ENCODE data around the gene EGFR. TPM values are rescaled to one million over a fixed set of nuclear protein-coding genes. Genes with fewer than 3 reads are reported as not detected.
A peak's percentile ranks its signal among the peaks of the same experiment; 100 is the strongest.

EGFR gene
- total RNA-seq, 1 experiment from 2014 or later, result 28.9 TPM

DNA sequence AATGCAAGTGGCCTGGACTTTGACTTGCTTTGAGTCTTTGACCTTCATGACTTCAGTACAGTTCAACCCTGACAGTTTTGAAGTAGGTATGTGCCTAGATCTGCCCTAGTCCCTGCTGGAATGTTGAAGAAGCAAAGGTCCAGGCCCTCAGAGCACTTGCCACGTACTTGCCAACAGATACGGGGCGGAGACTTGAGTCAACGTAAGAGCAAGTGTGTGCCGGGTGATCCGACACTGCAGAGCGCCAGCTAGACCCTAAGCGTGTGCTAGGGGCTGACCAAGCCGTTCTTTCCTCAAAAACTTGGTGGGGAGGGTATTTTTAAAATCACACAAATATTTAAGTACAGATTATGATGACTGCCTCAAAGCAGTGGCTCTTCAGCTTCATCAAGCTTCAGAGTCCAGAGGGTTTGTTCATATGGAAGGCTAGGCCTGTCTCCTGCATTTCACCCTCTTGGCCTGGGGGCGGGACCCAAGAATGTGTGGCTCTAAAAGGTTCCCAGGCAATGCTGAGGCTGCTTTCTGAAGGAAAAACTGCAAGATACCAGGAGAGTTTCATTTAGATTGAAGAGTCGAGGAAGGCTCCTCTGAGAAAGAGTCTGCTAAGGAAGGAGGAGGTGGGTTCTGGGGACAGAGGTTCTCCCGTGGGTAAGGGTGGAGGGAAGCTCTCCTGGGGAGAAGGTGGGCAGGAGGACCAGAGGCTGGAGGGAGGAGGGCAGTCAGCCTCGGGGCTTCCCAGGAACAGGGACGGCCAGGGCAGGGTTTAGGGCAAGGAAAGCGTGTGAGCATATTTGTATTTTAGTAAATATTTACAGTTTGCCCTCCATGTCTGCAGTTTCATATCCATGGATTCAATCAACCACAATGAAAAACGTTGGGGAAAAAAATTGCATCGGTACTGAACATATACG lies 160.3 kb downstream of the EGFR start:
- H3K4me3 ChIP-seq, result no peak overlapping the region
- H3K27me3 ChIP-seq (replicated peaks), result no peaks in the 10 kb centered on the region
- no peak for DNase-seq (ENCODE audit: low read depth in 1 of 2, low spot score in 2 of 2)
- no peaks in the 10 kb centered on the region for H3K9me3 ChIP-seq (replicated peaks)
- H3K27ac ChIP-seq, result no peak overlapping the region
- H3K4me1 ChIP-seq (replicated peaks), result peaks cover 25% of the 10 kb centered on the region
- H3K36me3 ChIP-seq, result peaks cover 68% of the 10 kb centered on the region

DNA sequence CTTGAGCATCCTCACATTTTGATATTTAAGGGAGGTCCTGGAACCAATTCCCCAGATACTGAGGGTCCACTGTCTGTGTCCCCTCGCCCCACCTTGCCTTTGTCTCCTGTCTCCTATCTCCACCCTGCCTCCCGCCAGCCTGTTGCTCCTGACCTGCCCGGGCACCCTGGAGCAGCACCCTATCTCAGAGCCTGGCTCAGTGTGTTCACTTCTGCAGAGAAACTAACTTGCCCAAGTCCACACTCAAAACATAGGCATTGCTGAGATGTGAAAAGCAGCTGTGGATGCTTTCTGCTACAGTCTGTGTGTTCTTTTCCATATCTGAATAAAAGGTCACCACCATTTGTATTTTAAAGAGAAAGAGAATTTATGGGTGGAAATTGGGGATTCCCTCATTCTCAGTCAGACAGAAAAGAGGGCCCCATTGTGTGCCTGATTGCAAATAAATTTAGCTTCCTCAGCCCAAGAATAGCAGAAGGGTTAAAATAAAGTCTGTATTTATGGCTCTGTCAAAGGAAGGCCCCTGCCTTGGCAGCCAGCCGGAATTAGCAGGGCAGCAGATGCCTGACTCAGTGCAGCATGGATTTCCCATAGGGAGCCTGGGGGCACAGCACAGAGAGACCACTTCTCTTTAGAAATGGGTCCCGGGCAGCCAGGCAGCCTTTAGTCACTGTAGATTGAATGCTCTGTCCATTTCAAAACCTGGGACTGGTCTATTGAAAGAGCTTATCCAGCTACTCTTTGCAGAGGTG lies 161.3 kb downstream of the EGFR start:
- DNase-seq (ENCODE audit: low read depth in 1 of 2, low spot score in 2 of 2), result no peak
- Histone ChIP-seq H3K27ac (no peak overlapping the region), H3K4me3 (no peak overlapping the region), H3K9me3 (replicated peaks) (no peaks in the 10 kb centered on the region), H3K27me3 (replicated peaks) (no peaks in the 10 kb centered on the region), H3K4me1 (replicated peaks) (peaks cover 25% of the 10 kb centered on the region), H3K36me3 (peaks cover 67% of the 10 kb centered on the region)

DNA sequence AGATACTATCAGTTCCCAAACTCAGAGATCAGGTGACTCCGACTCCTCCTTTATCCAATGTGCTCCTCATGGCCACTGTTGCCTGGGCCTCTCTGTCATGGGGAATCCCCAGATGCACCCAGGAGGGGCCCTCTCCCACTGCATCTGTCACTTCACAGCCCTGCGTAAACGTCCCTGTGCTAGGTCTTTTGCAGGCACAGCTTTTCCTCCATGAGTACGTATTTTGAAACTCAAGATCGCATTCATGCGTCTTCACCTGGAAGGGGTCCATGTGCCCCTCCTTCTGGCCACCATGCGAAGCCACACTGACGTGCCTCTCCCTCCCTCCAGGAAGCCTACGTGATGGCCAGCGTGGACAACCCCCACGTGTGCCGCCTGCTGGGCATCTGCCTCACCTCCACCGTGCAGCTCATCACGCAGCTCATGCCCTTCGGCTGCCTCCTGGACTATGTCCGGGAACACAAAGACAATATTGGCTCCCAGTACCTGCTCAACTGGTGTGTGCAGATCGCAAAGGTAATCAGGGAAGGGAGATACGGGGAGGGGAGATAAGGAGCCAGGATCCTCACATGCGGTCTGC lies 162.2 kb downstream of the EGFR start:
- no peak for DNase-seq (ENCODE audit: low read depth in 1 of 2, low spot score in 2 of 2)
- peaks cover 30% of the 10 kb centered on the region for H3K4me1 ChIP-seq (replicated peaks)
- no peaks in the 10 kb centered on the region for H3K9me3 ChIP-seq (replicated peaks)
- no peaks in the 10 kb centered on the region for H3K27me3 ChIP-seq (replicated peaks)
- H3K27ac ChIP-seq, result no peak overlapping the region
- no peak overlapping the region for H3K4me3 ChIP-seq
- peaks cover 71% of the 10 kb centered on the region for H3K36me3 ChIP-seq

DNA sequence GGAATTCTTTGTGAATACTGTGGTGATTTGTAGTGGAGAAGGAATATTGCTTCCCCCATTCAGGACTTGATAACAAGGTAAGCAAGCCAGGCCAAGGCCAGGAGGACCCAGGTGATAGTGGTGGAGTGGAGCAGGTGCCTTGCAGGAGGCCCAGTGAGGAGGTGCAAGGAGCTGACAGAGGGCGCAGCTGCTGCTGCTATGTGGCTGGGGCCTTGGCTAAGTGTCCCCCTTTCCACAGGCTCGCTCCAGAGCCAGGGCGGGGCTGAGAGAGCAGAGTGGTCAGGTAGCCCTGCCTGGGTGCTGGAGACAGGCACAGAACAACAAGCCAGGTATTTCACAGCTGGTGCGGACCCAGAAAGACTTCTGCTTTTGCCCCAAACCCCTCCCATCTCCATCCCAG lies 162.9 kb downstream of the EGFR start:
- H3K4me1 ChIP-seq (replicated peaks), result peaks cover 37% of the 10 kb centered on the region
- no peaks in the 10 kb centered on the region for H3K9me3 ChIP-seq (replicated peaks)
- DNase-seq (ENCODE audit: low read depth in 1 of 2, low spot score in 2 of 2), result no peak
- no peak overlapping the region for H3K4me3 ChIP-seq
- H3K27ac ChIP-seq, result no peak overlapping the region
- no peaks in the 10 kb centered on the region for H3K27me3 ChIP-seq (replicated peaks)
- peaks cover 69% of the 10 kb centered on the region for H3K36me3 ChIP-seq

DNA sequence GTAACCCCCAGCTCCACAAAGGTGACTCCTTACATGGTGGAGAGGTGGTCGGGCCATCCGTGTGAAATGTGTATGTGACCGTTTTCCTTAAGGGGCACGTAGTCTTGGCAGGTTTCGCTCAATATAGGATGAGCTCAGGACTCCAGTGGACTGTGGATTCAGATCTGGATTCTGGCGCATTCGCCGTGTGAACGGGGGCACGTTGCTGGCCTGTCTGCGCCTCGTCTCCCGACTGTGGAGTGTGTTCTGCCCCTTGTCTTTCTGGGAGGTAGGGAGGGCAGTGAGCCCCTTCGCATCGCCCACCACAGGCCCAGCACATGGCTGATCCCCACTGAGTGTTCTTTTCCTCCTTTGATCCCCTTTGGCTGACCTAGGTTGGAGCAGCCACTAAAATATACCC lies 165.1 kb downstream of the EGFR start:
- H3K4me1 ChIP-seq (replicated peaks), result peaks cover 18% of the 10 kb centered on the region
- no peaks in the 10 kb centered on the region for H3K27me3 ChIP-seq (replicated peaks)
- peaks cover 56% of the 10 kb centered on the region for H3K36me3 ChIP-seq
- no peak overlapping the region for H3K27ac ChIP-seq
- no peak for DNase-seq (ENCODE audit: low read depth in 1 of 2, low spot score in 2 of 2)
- H3K9me3 ChIP-seq (replicated peaks), result no peaks in the 10 kb centered on the region
- no peak overlapping the region for H3K4me3 ChIP-seq

DNA sequence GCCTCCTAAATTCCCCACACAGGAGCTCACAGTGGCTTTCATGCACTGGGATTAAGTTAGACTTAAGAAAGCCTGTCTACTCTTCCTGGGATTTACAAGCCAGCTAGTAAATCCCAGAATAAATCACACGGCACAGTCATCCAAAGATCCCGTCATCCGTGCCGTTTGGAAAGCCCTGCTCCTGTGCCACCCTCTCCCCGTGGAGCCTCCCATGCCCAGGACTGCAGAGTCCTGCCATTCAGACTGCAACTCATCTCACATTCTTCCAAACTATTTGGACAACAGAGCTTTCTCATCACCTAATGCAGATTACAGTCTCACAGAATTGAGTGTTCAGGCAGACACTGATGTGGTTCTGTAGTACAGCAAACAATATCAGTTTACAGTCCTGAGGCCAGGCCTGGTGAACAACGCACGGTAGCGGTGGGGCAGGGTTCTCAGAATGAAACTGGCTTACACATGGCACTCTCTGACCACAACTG lies 166.5 kb downstream of the EGFR start:
- Histone ChIP-seq H3K36me3 (peaks cover 48% of the 10 kb centered on the region), H3K27ac (no peak overlapping the region)
- no peak for DNase-seq (ENCODE audit: low read depth in 1 of 2, low spot score in 2 of 2)

DNA sequence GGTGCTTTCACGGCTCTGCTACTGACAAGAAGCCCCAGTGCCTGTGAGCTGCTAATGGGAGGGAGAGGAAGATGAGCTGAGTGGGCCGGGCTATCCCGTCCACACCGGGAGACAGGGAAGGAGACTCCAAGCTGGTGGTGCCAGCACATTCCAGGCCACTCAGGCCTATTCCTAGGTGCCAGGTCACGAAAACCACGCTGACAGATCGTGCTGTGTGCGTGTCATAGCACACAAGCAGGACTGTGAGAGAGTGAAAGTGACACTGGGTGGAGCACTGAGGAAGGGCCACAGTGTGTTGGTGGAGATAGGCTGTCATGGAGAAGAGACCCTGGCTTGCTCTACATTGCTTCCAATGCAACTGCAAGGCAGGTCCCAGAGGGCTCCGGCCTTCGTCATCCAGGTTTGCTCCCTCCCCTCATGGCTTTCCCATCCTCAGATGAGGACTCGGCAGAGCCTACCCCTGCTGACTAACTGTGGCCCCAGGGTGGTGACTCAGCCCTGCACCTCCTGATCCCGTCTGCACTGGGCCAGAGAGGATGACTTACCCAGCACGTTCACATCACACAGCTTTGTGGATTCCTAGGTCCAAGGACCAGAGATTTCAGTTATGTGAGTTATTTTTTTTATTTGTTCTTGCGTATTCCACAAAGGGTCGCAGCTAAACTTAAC lies 167.3 kb downstream of the EGFR start:
- DNase-seq (ENCODE audit: low read depth in 1 of 2, low spot score in 2 of 2), result peak; percentile 53 to 84
- Histone ChIP-seq H3K36me3 (peaks cover 46% of the 10 kb centered on the region), H3K27ac (no peak overlapping the region), H3K4me1 (replicated peaks) (peaks cover 21% of the 10 kb centered on the region), H3K4me3 (no peak overlapping the region), H3K9me3 (replicated peaks) (no peaks in the 10 kb centered on the region), H3K27me3 (replicated peaks) (no peaks in the 10 kb centered on the region)

More for the DNA sequence above, 166.5 kb downstream of the EGFR start:
- Histone ChIP-seq H3K4me1 (replicated peaks) (peaks cover 14% of the 10 kb centered on the region), H3K9me3 (replicated peaks) (no peaks in the 10 kb centered on the region), H3K4me3 (no peak overlapping the region), H3K27me3 (replicated peaks) (no peaks in the 10 kb centered on the region)

DNA sequence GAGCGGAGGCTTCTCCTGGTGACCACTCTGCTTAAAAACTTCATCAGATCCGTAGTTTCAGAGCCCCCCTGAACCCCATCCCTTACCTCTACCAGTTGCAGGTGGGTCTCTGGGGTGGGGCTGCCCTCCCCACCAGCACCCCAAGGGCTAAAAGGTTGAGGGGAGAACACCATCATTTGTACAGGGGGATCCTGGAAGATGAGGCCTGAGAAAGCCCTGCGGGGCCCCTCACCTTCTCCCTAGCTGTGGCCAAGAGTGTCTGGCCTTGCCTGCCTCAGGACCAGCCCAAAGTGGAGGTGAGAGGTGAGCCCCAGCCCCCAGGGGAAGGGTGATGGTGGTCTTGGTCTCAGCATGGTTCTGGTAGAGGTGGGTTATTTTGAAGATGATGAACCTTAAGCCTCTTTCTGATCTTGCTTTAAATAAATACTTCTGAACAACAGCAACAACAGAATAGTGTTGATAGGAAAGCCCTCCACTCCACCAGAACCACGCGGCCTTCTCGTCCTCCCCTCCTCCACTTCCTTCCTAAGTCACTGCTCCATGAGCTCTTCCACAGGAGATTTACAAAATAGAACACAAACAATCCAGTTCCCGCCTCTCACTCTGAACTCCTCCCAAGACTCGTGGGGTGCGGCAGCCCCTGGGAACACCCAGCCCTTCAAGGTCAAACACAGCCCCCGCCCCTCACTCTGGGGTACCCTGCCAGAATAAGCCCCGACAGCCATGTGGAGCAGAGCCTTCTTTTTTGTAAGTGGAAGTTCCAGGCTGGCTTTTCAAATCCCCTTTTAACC lies 169.1 kb downstream of the EGFR start:
- Histone ChIP-seq H3K4me3 (no peak overlapping the region), H3K27me3 (replicated peaks) (no peaks in the 10 kb centered on the region), H3K36me3 (peaks cover 39% of the 10 kb centered on the region), H3K4me1 (replicated peaks) (peaks cover 37% of the 10 kb centered on the region), H3K27ac (no peak overlapping the region), H3K9me3 (replicated peaks) (no peaks in the 10 kb centered on the region)
- DNase-seq (ENCODE audit: low read depth in 1 of 2, low spot score in 2 of 2), result no peak

DNA sequence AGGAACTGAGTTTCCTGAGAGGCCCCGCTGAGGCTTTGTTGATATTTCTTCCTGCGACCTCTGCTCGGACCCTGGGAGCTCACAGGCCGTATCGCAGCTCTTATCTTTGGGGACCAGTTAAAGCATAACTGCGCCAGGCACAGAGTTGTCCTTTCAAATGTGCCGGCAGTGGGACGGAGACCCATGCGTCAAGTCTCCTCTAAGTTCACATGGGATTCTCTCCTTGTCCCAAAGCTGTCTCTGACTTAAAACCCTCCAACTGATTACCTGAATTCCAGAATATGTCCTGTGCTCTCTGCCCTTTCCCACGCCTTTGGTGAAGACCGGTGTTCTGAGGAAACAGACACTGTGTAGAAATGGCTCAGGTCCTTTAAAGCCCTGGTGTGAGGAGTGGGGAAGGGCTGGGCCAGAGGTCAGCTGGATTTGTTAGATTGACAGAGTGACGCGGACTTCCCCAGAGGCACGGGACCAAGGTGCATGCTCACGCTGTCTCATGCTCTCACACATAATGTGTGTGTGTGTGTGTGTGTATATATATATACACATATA lies 169.8 kb downstream of the EGFR start:
- Histone ChIP-seq H3K27ac (no peak overlapping the region), H3K4me3 (no peak overlapping the region), H3K9me3 (replicated peaks) (no peaks in the 10 kb centered on the region), H3K4me1 (replicated peaks) (peaks cover 45% of the 10 kb centered on the region), H3K36me3 (peaks cover 35% of the 10 kb centered on the region), H3K27me3 (replicated peaks) (no peaks in the 10 kb centered on the region)
- DNase-seq (ENCODE audit: low read depth in 1 of 2, low spot score in 2 of 2), result no peak

DNA sequence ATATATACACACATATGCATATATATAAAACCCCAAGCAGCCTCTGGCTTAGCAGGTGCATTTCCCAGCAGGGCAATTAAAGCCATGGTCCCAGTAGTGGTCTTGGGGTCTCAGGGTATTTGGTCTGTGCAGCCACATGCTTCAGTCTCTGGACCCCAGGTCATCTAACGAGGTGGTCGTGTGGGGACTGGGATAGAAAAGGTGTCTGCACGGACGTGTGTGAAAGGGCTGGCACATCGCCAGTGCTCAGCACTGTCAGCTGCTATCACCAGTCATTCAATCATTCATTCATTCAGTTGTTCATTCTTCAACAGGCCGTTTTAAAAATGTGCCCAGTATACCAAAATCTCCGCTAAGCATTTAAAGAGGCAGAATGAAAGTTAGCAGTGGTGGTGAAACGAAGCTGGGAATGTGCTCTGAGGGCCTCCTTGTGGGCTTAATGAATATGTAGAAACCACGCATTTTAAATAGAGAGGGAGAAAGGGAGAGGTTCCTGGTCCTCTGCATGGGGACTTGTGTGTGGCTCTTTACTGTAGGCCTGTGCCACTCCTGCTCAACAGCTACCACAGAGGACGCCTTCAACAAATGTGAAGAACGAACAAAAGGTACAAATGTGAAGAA lies 170.4 kb downstream of the EGFR start:
- no peak for DNase-seq (ENCODE audit: low read depth in 1 of 2, low spot score in 2 of 2)
- Histone ChIP-seq H3K27me3 (replicated peaks) (no peaks in the 10 kb centered on the region), H3K4me1 (replicated peaks) (peaks cover 48% of the 10 kb centered on the region), H3K4me3 (no peak overlapping the region), H3K36me3 (peaks cover 30% of the 10 kb centered on the region), H3K9me3 (replicated peaks) (no peaks in the 10 kb centered on the region), H3K27ac (no peak overlapping the region)

DNA sequence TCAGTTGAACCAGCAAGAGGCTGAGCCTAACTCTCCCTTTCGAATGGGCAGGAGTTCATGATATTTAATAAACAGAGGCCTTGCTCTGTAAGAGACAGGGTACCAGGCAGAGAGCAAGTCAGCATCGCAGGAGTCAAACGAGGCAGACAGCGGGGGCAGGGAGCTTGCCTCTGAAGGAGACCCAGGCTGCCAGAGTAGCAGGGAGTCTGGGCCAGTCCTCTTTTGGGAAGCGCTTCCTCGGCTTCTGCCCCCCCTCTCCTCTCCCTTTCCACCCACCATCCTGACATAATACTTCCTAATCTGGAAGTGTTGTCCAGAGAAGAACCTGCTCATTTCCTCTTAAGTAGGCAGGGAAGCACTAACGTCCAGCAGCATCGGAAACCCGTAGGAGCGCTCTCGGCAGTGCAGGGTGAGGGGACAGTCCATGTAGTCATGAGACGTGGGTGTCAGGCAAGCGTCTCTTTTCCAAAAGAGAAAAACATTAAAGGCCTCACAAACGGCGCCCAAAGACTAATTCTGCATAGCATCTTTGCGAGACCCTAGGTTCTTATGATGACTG lies 171.1 kb downstream of the EGFR start:
- Histone ChIP-seq H3K9me3 (replicated peaks) (no peaks in the 10 kb centered on the region), H3K4me1 (replicated peaks) (peaks cover 48% of the 10 kb centered on the region)

DNA sequence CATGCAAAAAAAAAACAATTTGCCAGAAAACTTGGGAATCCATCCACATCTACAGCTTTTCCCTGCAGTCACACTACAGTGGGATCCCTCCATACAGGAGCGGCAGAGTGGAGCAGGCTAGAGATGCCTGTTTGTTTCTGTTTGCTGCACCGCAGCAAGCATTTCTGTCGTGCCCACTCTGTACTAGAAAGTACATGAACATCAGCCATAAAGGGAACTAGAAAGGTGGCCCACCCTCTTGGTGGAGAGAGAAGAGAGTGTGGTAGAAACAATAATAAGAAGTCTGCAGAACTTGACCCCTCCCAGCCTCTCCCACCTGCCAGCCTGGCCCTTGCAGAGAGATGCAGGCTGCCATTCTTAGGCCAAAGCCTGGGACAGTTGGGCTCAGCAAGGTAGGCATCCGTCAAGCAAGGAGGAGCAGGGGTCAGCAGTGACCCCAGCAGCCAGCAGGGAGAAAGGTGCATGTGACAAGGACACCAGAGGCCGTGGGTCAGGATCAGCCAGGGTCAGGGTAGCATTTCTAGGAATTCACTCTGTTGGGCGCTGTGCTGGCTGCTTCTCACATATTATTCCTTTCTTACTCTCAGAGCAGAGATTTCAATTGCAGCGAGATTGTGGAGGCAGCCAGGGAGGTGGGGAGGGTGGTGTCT lies 171.8 kb downstream of the EGFR start:
- Histone ChIP-seq H3K4me3 (no peak overlapping the region), H3K4me1 (replicated peaks) (peaks cover 47% of the 10 kb centered on the region), H3K9me3 (replicated peaks) (no peaks in the 10 kb centered on the region), H3K27ac (no peak overlapping the region), H3K36me3 (peaks cover 22% of the 10 kb centered on the region), H3K27me3 (replicated peaks) (no peaks in the 10 kb centered on the region)
- DNase-seq (ENCODE audit: low read depth in 1 of 2, low spot score in 2 of 2), result no peak

More for the DNA sequence above, 171.1 kb downstream of the EGFR start:
- Histone ChIP-seq H3K4me3 (no peak overlapping the region), H3K27ac (no peak overlapping the region), H3K27me3 (replicated peaks) (no peaks in the 10 kb centered on the region), H3K36me3 (peaks cover 29% of the 10 kb centered on the region)
- no peak for DNase-seq (ENCODE audit: low read depth in 1 of 2, low spot score in 2 of 2)
